Lower leg skin (tissue), 4 donors: ENCODE results near the gene SORL1. TPM values are rescaled to one million over a fixed set of nuclear protein-coding genes. Genes with fewer than 3 reads are reported as not detected.

Experiments used
- DNase-seq, 2 donors: peaks; one replicate each; pipeline ENCODE4 v3.0.0-alpha.2; 2019; ENCODE audit warnings: low spot score in 2 of 2
- H3K4me3 ChIP-seq: fragments of 200-600 bp; sonication (generic); 2 replicates; pipeline ENCODE4 v1.5.1; 2017; ENCODE audit warnings: mild to moderate bottlenecking, low read depth; ENCODE audit not compliant: poor library complexity, severe bottlenecking
- POLR2A ChIP-seq, 2 donors: fragments of 450-650 bp; IDR thresholded peaks; one replicate each; pipeline ENCODE4 v1.6.1; 2016 to 2017; ENCODE audit warnings: antibody characterized with exemption in 2 of 2, mild to moderate bottlenecking in 1 of 2, moderate library complexity in 1 of 2
- WGBS, 2 donors: methylation state at CpG; one replicate each; pipeline ENCODE4 v1.1.5; 2018; 5-methylcytosine and 5-hydroxymethylcytosine counted together
- intact Hi-C: fragments of 100-400 bp; cut with DNase I; formaldehyde crosslinking; loops from one replicate; pipeline ENCODE4 v1.15.0; 2023; ENCODE audit warnings: low total_unique reads
- total RNA-seq, 4 donors: library from RNA; depleted of rRNA; stranded (reverse); fragments of >200 nt; gene quantifications; one replicate each; pipeline ENCODE4 v1.1.0, GENCODE V29; 2016
- TF ChIP-seq, protein P1 (sequence below), 3 donors: fragments of 450-650 bp; IDR thresholded peaks; one replicate each; pipeline ENCODE4 v1.5.1; 2016; ENCODE audit warnings: antibody characterized with exemption in 3 of 3, mild to moderate bottlenecking in 3 of 3, moderate library complexity in 2 of 3

Gene SORL1
- total RNA-seq, 4 donors from 2014 or later = 12.5 to 21.8 (median 14.7) TPM

DNA sequence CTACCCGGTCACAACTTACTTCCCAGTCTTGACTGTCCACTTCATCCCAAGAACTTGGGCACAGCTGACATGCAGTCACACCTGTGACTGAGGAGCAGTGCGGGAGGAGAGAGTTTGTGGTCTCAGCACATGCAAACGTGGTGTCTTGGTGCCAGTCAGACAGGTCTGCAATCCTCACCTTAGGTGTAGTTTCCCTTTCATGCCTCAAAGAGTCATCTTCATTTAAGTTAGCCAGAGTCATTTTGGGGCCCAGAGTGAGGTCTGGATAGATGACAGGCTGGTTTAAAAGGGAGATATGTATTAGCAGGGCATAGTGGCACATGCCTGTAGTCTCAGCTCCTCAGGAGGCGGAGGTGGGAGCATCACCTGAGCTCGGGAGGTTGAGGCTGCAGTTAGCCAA lies 109.1 kb downstream of the SORL1 start:
- TF ChIP-seq, protein P1, sequence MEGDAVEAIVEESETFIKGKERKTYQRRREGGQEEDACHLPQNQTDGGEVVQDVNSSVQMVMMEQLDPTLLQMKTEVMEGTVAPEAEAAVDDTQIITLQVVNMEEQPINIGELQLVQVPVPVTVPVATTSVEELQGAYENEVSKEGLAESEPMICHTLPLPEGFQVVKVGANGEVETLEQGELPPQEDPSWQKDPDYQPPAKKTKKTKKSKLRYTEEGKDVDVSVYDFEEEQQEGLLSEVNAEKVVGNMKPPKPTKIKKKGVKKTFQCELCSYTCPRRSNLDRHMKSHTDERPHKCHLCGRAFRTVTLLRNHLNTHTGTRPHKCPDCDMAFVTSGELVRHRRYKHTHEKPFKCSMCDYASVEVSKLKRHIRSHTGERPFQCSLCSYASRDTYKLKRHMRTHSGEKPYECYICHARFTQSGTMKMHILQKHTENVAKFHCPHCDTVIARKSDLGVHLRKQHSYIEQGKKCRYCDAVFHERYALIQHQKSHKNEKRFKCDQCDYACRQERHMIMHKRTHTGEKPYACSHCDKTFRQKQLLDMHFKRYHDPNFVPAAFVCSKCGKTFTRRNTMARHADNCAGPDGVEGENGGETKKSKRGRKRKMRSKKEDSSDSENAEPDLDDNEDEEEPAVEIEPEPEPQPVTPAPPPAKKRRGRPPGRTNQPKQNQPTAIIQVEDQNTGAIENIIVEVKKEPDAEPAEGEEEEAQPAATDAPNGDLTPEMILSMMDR (IDR thresholded peaks at IDR 0.05) = no peak
- no peak for TF ChIP-seq POLR2A (IDR thresholded peaks at IDR 0.05)
- no peak for DNase-seq
- WGBS, 2 donors = 88 to 92% methylated on average over 5 of the region's 5 CpGs

DNA sequence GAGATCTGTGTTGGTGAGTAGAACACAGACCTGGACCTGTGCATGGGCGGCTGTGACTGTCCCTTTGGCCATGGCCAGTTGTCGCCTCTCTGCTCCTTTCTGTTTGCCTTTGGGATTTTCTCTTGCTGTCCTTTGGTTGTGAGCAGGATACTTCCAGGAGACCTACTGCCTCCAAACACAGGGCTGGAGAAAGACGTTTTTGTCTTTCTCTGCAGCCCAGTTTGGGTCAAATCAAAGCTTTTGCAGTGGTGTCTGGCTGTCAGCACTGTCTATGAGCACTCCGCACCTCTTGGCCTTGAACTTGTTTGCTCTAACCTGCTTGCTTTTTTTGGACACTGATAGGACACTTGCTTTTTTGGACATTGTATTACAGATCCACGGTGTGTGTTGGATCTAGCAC lies 109.6 kb downstream of the SORL1 start:
- TF ChIP-seq POLR2A (IDR thresholded peaks at IDR 0.05) = no peak
- TF ChIP-seq, protein P1 (IDR thresholded peaks at IDR 0.05) = no peak
- DNase-seq = no peak
- intact Hi-C loops = no loop called here
- WGBS, 2 donors = 92% methylated on average over 5 of the region's 5 CpGs
- H3K4me3 ChIP-seq = no peak overlapping the region

More for the DNA sequence above, 109.1 kb downstream of the SORL1 start:
- H3K4me3 ChIP-seq = no peak overlapping the region
- intact Hi-C loops = no loop called here

DNA sequence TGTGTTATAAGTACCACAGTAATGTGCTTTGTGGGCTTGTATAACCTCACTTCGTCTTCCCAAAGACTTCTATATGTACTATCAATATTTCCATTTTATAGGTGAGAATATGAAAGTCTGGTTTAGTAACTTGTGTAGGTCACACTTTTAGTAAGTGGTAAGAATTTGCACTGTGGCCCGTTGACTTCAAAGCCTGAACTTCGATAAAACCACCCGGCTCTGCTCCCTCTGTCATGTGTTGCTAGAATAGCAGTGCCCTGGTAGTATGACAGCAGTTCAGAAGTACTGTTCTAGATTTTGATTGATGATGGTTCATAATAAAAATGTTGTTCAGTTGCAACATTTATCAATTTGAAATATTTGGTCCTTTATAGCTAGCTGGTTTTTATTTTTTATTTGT lies 110.9 kb downstream of the SORL1 start:
- TF ChIP-seq, protein P1 (IDR thresholded peaks at IDR 0.05) = no peak
- no peak for TF ChIP-seq POLR2A (IDR thresholded peaks at IDR 0.05)
- 85 to 88% methylated on average over 4 of the region's 4 CpGs for WGBS, 2 donors
- DNase-seq = no peak
- intact Hi-C loops = no loop called here
- no peak overlapping the region for H3K4me3 ChIP-seq

DNA sequence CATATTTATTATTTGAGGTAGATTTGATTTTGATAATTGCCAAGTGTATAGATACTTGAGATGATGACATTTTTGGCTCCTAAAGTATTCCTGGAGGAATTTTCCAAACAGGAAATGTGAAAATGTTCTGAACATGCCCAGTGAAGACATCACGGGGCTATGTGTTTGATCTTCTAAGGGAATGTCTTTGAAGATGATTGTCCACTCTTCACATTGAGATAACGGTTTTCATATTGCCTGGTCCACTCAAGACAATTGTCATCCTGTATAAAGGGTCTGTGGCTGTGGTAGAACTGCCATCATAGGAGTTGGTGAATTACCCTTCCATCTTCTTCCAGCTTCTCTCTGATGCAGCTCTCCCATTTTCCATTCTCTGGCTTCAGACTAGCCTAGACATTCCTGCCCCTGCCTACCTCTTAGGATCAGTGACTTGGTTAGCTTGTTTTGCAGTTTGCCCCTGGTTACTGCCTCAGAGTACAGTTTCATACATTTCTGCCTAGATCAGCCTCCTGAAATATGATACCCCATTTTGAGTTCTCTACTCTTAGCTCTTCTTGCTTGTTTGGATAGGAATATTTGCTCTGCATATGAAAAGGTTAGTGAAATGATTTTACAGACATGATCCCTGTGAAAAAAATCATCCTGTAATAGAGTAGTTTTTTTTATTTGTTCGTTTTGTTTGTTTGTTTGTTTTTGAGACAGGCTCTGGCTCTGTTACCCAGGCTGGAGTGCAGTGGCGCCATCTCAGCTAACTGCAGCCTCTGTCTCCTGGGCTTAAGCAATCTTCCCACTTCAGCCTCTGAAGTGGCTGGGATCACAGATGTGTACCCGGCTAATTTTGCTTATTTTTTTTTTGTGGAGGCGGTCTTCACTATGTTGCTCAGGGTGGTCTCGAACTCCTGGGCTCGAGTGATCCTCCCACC lies 112.0 kb downstream of the SORL1 start:
- intact Hi-C loops = no loop called here
- TF ChIP-seq, protein P1 (IDR thresholded peaks at IDR 0.05) = no peak
- no peak for TF ChIP-seq POLR2A (IDR thresholded peaks at IDR 0.05)
- H3K4me3 ChIP-seq = no peak overlapping the region
- WGBS, 2 donors = 77 to 81% methylated on average over 8 of the region's 8 CpGs
- DNase-seq = no peak

DNA sequence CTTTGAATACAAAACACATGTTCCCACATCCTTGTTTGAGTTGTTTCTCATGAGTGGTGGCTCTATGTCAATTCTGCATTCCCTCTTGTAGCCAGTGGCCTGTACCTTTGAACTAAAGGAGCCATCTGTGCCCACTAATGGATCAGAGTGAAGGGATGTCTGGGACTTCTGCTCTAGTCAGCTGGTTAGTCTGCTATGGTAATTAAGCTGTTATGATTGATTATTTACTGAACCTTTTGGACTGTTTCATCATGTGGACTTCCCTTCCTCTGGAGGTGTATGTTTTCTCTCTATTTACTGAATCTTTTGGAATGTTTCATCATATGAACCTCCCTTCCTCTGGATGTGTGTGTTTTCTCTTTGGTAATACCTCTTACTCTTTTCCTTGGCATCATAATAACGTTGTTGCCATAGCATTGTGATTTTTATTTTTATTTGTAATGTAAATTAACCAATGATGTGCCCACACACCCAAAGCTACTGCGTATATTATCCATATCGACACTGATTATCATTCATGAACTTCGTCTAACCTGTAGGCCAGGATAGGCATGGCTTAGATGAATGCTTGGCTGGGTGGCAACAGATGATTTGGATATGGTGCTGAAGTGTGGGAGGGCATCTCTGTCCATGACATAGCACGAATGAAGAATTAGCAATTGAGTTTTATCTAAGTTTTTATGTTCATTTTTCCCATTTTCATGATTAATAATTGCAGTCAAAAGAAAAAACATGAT lies 113.0 kb downstream of the SORL1 start:
- no peak overlapping the region for H3K4me3 ChIP-seq
- TF ChIP-seq, protein P1 (IDR thresholded peaks at IDR 0.05) = peak in 1 of 3 donors; percentile 45
- TF ChIP-seq POLR2A (IDR thresholded peaks at IDR 0.05) = no peak
- 83 to 86% methylated on average over 5 of the region's 5 CpGs for WGBS, 2 donors
- intact Hi-C loops = no loop called here
- DNase-seq = no peak
